Suppressor macrophage treated with lipopolysaccharide for 1 hour (primary cell): ENCODE results near the gene RASGEF1C.

ENCODE experiments used
- DNase-seq, 3 donors: peaks; one replicate each; pipeline ENCODE4 v3.0.0-alpha.2; 2020 to 2022

Gene RASGEF1C

GRCh38 chr5:180157866-180158265 lies 51.1 kb downstream of the RASGEF1C start:
- DNase-seq = no peak

DNA sequence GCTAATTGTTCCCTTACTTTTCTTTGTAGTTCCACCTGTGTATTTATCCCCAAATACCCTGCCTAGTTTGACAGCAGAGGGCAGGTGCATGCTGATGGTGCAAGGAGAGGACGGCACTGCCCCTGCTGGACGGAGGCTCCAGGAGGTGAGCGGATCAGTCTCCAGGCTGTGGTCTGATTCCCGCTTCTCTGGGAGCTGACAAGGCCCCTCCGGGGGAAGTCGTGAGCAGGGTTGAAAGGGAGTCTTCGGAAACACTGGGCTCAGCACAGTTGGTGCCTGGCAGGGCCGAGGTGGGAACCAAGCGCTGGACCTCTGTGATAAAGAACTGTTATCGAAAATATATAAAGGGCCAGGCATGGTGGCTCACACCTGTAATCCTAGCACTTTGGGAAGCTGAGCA lies 52.9 kb downstream of the RASGEF1C start:
- no peak for DNase-seq

GRCh38 chr5:180155365-180155926 lies 53.6 kb downstream of the RASGEF1C start:
- DNase-seq = no peak

- DNase-seq = no peak
Observed at GRCh38 chr5:180154821-180155364, 54.1 kb downstream of the RASGEF1C start.

GRCh38 chr5:180153991-180154390 lies 55.0 kb downstream of the RASGEF1C start:
- DNase-seq = no peak

DNA sequence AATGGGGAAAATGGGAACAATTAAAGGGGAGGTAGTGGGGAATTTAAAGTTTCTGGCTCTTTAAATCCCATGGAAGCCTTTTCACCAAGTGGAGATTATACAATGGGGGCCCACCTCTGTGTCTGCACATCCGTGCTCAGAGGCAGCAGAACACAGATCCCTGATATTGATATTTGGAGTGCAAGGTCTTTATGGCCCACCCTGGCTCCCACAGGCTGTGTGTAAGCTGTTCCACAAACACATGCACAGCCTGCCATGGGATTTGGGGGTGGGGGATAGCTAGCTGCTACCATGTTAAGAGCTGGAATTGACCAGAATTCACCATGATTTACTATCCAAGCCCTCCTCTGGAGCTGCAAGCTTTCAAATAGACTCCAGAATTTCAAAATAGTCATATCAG lies 55.9 kb downstream of the RASGEF1C start:
- no peak for DNase-seq

DNA sequence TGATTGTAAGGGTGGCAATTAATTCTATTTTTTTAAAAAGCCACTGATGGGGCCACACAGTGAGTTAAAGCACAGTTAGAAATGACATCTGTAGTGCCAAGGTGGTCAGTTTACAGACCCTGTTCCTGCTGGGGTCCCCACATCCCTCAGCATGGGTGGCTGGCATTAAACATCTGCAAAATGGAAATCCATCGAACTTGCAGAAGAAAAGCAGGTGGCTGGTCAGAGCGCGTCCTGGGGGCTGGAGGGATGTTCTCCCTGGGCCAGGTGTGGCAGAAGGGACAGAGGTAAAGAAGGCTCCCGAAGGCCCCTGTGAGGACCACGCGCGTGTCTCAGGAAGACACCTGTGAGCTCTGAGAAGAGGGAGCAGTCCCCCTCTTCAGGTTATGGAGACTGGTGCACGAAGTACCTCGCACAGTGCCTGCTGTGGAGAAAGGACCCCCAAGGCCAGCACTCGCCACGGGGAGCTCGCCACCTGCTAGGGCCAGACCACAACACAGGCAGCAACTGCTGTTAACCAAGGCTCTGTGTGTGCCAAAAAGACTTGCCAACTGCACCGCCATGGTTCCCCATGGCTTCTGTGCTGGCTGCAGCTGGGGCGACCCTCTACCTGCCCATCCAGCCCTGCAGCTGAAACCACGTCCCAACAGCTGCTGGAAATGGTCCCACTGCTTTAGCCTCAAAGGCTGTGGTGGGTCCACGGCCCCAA lies 65.2 kb downstream of the RASGEF1C start:
- no peak for DNase-seq

DNA sequence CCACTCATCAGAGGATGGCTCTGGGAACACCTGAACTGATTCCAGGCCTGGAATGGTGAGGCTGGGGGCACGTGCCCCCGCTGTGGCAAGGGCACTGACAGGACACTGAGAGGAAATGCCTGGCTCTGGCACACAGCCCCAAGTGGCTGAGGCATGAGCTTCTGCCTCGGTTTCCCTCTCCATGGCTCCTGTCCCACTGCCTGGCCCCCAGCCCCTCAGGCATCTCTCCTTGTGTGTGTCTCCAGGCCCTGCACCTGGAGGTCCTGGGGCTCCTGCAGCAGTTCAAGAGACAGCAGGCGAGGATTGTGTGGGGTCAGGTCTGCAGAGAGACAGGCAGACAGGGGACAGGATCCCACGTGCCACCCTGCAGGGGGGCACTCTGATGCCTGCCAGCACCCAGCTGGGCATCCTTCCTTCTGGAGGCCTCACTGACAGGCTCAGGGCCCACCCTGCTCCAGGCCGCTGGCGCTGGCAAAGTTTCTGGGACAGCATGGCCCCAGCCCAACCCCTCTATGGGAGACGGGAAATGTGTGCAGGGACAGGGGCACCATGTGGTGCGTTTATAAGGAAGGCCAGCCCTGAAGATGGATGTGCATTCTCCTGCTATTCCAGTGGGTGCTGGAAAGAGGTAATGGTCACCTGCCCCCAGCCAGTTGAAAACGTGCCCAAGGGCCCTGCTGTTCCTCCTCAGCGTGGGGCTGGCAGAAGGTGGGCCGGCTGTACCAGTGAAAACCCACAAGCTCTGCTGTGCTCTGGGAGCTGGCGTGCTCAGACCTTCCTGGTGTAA lies 66.0 kb downstream of the RASGEF1C start:
- no peak for DNase-seq

- DNase-seq = no peak
Observed at GRCh38 chr5:180142021-180142765, 66.8 kb downstream of the RASGEF1C start.

GRCh38 chr5:180141068-180141660 lies 67.8 kb downstream of the RASGEF1C start:
- DNase-seq = no peak

- no peak for DNase-seq
Observed at GRCh38 chr5:180140571-180140970, 68.4 kb downstream of the RASGEF1C start.

GRCh38 chr5:180140079-180140554 lies 68.9 kb downstream of the RASGEF1C start:
- DNase-seq = no peak

DNA sequence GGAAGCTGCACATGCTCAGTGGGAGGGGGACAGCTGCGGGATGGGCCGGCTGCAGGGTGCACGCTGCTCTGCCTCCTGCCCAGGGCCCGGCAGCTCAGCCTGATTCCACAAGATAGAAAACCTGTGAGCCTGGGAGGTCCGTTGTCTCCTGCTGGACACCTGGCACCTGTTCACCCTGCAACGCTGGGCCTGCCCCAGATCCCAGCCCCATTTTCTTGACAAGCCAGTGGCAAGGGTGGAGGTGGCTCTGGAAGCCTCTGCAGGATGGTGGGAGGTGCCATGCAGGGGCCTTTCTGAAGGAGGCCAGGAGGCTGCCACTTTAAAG lies 69.3 kb downstream of the RASGEF1C start:
- DNase-seq = no peak

DNA sequence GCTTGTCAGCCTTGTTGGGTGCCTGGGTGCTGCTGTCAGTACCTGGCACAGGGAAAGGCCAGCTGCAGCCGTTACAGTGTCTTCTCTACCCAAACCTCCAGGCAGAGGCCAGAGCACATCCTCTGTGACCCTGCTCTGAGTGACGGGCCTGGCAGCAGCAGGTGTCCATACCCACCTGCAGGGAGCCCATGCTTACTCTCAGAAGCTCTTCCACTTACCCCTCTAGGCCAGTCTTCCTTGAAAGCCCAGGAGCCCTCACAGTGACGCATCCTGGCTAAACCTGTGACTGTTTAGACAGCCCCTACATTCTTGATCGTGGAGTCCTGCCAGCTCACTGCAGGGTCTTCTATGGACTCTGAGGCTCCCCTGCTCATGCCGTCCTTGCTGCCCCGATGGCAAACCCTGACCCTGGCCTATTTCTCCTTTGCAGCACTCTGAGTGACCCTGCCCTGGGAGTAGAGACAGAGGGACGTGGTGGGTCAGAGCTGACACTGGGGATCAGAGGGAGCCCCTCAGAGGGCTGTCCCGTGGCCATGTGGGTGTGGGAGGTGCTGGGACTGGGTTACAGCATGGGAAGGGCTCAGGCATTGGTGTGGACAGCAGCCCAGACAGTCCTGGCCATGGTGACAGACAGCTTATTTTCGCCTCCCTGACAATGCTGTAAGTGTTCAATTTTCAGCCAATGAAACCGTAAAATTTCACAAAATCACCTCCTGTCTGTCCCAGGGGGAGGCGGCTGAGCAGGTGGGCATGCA lies 69.9 kb downstream of the RASGEF1C start:
- no peak for DNase-seq

- DNase-seq = no peak
Observed at GRCh38 chr5:180138214-180138975, 70.6 kb downstream of the RASGEF1C start.

GRCh38 chr5:180137401-180138213 lies 71.4 kb downstream of the RASGEF1C start:
- DNase-seq = no peak

DNA sequence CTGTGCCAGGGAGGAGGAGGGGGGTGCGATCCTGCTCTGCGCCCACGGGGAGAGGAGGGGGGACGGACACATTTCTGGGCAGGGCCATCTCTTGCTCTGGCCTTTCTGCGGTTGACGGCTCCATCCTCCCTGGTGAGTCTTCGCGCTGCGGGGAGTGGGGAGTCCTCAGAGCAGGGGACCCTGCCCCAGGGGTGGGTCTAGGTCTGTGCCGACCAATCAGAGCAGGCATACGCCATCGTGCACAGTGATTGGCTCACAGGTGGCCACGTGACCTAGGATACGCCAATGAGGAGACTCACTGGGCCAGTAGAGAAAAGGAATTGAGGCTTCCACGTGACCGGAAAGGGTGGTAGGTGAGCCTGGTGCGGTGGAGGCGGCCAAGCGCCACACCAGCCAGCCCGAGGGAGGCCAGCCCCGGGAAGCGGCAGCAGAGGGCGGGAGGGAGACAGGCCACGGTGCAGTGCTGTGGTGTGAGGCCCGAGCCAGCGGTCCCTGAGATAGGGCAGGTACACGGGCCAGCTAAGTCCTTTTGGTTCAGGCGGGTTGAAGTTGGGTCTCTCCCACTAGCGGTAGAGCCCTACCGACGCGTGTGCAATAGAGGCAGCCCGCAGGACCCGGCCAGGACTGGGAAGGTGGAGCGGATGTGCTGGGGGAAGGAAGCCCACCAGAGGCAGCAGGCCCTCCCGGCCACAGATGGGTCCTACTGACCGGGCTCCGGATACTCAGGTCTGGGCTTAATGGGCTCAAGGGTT lies 72.2 kb downstream of the RASGEF1C start:
- no peak for DNase-seq

GRCh38 chr5:180135967-180136629 lies 72.9 kb downstream of the RASGEF1C start:
- DNase-seq = no peak
